ENCODE results near the gene PCBP2.

PCBP2 gene

DNA sequence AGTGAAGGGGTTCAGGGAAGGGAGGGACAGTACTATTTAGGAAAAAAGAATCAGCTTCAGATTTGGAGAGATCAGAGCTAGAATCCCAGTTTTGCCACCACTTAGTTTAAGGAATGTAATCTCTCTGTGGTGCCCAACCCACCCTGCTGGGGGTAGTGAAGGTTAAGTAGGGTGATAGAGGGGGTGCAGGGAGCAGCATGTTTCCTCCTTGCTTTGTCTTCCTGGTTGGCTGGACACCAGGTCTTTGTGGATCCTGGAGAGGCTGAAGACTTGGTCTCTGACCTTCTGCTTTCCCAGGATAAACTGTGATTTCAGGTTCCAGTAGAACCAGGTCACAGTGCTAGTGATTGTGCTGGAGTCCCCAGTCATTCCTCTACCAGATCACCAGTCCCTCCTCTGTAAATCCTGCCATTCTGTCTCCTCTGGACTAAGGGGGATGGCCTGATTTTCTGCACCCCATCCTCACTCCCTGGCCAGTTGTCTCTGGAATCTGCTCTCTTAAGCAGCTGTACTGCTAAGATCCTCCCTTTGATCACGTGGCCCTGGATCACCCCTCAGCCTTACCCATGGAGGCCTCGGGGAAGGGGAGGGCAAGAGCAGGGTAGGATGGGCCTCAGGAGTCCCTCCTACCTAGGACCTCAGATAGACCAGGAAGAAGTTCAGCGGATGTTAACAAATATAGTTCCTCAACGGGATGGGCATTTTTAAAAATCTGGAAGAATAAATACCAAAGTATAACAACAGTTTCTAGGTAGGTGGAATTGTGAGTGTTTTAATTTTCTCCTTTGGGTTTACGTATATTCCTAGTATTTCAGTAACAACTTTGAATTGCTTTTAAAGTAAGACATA lies 44.2 kb downstream of the PCBP2 start:
- no peak for DNase-seq

DNA sequence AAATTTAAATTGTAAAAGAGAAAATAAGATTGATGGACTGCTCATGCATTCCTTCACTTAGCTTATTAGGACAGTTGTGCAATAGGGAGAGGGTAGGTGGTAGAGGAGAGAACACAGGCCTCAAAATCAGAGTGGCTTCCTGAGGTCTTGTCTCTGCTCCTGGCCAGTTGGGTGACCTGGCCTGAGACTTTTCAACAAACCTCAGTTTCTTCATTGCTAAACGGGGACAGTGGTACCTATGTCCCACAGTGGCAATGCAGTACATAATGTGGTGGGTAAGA lies 44.8 kb downstream of the PCBP2 start:
- DNase-seq: no peak

DNA sequence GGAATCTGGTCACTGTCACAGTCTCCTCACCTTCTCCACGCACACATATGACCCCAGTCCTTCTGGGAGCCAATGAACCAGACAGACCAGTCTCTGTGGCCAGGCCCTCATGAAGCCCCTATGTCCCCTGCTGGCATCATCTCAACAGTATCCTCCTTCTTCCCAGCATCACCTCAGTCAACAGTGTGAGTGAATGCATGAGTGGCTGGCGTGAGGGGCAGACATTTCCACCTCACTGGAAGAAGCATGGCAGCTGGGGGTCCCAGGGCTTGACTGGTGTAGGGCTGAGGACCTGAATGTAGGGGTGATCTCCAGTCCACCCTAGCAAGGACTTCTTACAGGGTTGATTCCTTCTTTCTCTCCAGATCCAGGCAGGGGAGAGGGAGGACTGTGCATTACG lies 45.6 kb downstream of the PCBP2 start:
- DNase-seq: no peak

DNA sequence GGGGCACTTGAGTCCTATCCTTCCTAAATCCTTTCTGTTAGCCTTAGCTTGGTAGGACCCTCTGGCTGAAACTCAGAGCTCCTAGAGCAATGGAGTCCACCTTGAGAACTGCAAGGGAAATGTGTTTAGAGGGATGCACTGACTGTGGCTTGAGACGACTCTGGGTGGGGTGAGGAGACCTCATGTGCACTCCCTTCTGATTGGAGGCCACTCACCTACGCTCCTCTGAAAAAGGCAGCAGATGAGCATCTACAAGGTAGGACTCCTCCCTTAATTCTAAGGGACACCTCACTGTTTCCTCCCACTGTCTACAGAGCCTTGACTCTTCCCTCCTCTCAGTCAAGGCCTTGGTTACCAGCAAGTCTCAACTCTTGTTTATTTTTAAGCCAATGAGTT lies 46.3 kb downstream of the PCBP2 start:
- DNase-seq: no peak

DNA sequence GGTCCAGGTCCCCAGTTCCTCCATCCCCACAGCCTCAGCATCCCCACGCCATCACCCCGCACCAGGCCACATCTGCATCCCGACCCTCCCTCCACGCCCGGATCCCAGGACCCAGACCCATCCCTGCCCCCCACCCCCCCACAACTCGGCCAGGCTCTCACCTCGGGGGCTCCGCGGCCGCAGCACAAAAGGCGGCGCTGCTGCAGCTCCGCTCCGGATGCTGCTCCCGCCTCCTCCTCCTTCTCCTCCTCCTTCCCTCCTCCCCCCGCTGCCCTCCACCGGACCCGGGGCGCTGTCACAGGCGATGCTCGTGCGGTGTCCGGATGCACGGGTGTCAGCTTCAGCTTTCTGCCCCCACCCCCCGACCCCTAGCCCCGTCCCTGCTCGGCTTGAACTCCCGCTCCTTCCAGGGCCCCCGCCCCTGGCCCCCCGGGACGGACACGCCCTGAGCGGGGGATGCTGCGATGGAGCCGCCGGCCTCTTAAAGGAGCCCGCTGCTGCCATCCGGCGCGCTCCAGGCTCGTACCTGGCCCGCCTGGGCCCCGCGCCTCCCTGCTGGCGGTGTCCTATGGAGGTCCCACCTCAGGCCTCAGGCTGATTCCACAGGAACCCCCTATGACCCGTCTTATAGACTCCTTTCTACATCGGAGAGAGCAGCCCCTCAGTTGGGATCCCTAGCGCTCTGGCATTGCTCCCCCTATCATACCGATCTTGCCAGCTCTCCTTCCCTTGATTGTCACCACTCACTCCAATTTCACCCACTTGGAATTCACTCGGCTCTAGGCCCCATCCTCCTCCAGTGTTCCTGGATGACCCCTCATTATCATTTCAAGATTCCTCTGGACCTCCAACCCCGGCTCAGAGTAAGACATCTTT lies 47.6 kb downstream of the PCBP2 start, which contains the start of gene MAP3K12:
TSS of gene MAP3K12 (minus strand) at position 193 of the 876 bp plus-strand sequence. CDS start 12,067 bp downstream, outside the sequence.
- DNase-seq: peak; percentile 74

DNA sequence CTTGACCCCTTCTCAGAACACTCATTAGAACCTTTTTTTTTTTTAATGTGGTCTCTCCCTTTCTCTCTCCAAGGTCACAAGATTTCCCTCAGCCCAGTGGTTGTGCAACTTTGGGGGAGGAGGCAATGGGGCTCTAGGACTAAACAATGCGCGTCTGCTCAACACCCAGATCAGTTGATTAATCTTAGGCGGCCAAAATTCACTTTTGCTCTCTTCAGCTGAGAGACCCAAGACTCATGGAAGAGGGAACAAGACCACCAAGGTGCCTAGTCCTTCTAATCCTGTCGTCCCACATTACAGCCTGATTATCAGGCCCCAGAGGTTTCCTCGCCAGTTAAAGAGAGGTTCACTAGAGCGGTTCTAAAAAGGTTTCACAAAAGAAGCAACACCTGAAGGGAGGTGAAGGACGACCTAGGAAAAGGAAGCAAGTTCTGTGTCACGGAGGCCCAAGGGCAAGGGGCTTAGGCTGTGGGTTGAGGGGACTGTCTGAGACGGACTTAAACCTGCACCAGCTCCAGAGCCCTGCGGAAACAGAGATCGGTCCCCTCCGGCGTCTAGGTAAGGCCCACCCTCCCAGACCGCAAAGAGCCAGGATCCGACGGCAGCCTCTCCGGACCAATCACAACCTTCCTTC lies 48.4 kb downstream of the PCBP2 start:
- peak; percentile 29 for DNase-seq

DNA sequence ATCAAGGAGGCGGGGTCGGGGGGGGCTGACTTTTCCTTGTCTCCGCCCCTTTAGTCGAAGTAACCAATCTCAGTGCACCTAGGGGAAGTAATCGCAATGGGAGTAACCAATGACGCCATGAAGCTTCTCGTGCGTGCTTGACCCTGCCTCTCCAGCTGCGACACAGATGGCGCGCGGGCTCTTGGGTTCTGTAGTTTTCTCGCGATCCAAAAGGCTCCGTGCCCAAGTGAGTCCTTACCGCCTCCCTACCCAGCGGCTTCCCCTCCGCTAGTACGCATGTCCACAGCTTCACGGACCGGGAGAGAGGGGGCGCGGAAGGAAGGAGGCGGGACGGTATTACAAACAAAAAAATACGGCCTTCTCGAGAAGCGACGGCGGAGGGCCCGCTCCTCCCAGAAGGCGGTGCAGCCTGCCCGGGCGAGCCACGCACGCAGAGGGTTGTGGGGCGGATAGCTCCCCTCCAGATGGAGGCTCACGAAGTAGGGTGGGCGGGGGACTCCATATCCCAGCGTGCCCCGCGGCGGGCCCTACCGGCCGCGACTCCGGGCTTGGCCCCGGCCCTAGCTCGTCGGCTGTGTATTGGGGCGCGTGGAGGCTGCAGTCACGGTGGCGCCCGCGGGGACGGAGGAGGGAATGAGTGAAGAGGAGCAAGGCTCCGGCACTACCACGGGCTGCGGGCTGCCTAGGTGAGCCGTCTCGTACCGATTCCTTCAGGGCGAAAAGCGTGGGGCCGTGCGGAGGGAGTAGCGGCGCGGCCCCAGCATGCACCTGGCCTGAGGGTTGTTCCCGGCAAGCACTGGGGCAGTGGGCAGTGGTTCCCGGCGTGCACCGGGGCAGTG lies 49.1 kb downstream of the PCBP2 start, which contains the start of gene TARBP2:
TSS of gene TARBP2 (plus strand) at position 508 of the 839 bp plus-strand sequence. CDS start at position 634, 126 bp downstream.
- peak; percentile 100 for DNase-seq

DNA sequence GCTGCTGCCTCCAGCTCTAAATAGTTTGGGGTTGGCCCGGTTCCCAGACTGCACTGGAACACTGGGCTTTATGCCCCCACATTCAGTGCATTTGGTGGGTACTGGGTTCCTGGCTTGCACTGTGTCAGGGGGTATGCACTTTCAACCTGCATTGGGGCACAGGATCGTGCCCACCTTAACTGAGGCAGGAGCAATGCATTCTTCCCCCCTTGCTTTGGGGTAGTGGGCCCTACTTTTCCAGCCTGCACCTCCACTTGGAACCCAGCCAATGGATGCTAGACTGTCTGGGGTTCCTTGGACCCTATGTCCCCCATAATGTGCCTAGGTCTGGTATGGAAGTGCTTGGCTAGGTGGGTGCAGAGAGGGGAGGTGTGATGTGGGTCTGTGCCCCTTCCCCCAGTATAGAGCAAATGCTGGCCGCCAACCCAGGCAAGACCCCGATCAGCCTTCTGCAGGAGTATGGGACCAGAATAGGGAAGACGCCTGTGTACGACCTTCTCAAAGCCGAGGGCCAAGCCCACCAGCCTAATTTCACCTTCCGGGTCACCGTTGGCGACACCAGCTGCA lies 49.8 kb downstream of the PCBP2 start:
- no peak for DNase-seq

DNA sequence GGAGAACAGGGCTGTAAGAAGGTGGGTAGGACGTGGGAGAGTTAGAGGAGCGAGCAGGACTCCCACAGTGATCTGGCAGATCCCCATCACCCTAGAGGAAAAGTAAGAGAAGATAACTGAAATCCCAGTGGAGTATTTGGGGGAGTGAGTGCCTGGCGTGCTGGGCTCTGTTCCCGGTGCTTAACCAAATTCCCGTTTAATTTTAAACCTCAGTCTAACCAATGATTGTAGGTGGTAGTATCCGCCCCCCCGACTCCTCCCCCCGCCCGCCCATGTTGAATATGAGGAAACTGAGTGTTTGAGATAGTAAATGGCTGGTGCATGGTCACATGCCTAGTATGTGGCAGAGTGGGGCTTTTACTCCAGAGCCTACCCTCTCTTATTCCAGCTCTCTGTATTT lies 50.4 kb downstream of the PCBP2 start:
- no peak for DNase-seq

DNA sequence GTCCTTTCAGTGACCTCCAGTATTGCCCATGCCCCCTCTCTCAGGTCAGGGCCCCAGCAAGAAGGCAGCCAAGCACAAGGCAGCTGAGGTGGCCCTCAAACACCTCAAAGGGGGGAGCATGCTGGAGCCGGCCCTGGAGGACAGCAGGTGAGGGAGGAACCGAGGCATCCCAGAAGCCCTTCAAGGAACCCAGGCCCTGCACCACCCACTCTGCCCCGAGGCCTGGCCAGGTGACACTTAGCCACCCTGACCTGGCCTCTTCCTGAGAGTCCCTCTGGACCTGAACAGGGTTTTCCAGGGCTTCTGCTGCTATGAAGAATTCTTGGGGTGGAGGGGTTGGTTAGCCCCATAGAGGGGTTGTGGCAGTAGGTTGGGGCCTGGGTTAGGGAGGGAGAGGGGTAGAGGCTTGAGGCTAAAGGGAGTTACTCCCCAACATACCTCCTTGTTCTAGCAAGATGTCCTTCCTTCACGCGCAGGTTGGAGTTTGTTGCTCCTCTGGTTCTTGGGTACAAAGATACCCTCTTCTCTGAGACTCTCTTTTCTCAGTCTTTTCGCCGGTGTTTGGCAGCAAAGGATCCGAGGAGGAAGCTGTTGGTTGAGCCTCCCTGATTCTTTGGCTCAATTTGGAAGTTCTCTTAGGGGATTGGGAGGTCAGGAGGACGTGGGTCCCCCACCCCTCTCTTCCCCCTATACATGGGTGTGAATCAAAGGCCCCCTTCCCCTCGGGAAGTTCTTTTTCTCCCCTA lies 51.3 kb downstream of the PCBP2 start:
- DNase-seq: no peak

DNA sequence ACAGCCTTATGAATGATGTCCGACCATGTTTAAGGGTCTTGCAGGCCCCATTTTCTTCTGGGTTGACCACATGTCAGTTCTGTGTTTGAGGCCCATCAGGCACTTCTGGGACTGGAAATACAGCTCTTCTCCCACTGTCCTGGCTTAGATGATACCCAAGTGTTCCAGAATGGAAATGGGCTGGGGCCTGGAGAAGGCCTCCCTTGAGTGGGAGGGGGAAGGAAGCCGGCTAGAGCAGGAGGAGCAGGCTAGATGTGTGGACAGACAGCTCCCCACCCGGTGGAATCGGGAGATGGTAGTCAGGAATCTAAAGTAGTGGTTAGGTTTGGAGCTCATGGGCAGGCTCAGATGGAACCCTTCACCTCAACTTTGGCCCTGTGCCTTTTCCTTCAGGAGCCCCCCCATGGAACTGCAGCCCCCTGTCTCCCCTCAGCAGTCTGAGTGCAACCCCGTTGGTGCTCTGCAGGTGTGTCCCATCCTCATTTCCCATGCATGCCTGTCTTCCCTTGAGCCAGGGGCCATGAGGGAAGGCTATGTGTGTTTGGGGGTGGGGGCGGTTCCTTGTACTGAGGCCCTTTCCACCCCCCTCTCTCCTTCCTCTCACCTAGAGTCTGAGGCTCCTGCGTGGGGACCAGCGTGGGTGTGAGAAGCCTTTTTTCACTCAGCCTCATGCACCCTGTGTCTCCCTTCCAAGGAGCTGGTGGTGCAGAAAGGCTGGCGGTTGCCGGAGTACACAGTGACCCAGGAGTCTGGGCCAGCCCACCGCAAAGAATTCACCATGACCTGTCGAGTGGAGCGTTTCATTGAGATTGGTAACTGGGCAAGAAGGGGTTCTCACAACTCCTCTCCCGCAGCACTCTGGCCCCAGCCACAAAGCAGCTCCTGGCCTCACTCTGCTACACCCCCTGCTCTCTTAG lies 52.4 kb downstream of the PCBP2 start:
- DNase-seq: no peak

DNA sequence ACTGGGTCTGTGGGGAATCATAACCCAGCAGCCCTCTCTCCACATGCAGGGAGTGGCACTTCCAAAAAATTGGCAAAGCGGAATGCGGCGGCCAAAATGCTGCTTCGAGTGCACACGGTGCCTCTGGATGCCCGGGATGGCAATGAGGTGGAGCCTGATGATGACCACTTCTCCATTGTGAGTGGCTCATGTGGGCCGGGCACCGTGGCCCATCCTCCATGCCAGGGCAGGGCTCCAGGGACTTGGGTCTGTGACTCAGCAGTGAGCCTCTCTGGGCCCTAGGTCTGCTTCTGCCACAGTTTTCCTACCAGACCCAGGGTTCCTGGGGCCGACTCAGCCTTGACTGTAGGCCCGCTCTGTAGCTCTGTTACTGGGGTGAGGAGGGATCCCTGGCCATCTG lies 53.2 kb downstream of the PCBP2 start:
- no peak for DNase-seq

DNA sequence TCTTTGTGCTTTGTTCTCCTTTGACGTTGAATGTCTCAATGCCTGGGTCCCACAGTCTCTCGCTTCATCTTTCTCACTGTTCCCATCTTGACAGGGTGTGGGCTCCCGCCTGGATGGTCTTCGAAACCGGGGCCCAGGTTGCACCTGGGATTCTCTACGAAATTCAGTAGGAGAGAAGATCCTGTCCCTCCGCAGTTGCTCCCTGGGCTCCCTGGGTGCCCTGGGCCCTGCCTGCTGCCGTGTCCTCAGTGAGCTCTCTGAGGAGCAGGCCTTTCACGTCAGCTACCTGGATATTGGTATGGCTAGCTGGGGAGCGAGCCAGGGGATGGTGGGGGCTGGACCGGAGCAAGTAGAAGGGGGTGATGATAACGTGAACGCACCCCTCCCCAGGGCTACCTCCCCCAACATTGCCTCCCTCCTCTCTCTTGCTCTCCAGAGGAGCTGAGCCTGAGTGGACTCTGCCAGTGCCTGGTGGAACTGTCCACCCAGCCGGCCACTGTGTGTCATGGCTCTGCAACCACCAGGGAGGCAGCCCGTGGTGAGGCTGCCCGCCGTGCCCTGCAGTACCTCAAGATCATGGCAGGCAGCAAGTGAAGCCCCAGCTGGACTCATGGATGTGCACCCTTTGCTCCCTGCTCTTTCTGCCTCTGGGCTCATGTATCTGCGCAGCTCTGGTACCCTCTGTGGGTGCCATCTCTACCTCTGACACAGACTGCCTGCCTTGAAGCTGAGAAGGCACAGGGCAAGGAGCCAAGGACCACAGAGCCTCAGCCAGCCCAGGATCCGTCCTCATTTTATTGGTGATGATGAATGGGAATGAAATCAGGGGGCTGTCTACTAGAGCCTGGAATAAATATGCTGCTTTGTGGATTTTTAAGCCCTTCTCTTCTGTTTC lies 53.9 kb downstream of the PCBP2 start:
- no peak for DNase-seq

DNA sequence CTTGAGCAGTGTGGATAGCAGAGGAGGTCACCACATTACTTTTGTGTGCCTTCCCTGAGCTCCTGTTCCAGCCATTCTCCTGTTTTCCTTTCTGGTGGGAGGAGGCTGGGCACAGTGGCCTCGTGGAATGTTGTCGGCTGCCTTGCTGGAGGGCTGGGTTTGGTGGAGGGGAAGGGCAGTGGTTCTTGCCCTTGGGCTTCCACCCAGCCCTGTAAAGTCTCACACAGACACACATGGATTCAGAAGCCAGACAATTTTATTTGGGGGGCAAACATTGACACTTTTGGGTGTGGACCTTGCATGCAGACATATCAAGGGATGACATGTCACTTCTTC lies 54.5 kb downstream of the PCBP2 start:
- DNase-seq: no peak

DNA sequence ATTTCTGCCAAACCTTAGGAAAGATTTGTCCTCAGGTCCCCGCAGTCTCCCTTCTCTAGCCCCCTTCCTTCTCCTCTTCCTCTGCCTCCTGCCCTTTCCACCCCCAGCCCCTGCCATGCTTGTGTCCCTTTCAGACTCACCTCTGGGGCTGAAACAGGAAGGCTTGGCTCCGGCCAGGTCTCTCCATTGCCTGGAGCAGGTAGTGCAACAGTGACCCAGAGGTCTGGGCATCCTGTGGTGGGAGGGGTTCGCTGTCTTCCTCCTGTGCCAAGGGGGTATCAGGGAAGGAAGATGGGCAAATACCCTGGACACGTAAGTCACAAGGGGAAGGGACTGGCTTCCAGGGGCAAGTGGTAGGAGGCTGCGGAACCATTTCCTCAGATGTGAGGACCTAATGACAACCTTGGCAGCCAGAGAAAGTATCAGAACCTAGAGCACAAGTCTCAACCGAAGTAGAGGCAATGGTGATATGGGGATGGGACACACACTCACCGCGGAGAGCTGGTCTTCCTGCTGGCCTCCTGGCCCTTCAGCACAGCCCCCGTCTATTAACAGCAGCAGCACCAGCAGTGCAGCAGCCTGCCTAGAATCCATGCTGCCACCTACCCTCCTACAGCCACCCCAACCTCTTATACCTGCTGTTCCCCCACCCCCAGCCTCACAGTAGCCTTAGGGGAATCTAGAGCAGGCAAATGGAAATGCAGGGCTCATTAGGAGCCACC lies 55.1 kb downstream of the PCBP2 start, which contains the start of gene NPFF:
TSS of gene NPFF (minus strand) at position 604 of the 722 bp plus-strand sequence. CDS start at position 594, 10 bp downstream.
- no peak for DNase-seq

DNA sequence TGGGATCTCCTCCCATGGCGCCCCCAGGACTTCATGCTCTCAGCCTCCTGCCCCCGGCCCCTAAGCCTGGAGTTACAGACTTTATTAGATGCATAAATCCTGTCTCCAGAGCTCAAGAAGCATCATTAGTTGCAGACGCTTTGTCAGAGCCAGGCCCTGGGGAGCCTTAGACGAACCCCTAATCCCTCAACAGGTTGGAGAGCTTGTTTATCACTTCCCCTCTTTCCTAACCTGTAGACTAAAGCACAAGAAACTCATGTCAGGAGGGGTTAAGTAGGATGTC lies 55.6 kb downstream of the PCBP2 start:
- DNase-seq: no peak

DNA sequence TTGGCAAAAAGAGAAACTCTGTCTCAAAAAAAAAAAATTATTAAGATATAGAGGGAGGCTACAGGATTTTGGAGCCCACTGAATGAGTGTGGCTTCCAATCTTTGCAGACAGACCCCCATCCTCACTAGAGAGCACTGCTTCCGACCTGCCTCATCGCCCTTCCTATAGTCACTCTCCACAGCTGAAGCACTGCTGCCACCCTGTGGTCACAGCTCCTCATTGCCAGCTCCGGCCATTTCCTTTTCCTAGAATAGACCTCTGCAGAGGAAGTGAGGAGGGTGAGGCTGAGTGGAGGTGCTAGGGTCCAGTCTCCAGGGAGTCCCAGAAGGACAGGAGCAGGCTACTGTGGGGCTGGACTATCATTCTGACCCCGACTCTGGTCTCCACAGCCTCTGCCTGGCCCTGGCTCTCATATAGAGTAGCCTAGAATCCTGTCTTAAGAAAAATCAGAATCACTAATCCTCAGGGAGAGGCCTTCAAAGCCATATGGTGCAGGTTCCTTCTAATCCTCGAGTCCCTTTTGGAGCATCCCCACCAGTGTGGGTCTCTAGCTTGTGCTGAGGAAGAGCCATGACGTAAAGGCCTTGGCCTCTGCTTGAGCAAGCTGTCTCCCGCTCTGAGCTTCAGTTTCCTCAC lies 56.8 kb downstream of the PCBP2 start:
- DNase-seq: peak; percentile 78

DNA sequence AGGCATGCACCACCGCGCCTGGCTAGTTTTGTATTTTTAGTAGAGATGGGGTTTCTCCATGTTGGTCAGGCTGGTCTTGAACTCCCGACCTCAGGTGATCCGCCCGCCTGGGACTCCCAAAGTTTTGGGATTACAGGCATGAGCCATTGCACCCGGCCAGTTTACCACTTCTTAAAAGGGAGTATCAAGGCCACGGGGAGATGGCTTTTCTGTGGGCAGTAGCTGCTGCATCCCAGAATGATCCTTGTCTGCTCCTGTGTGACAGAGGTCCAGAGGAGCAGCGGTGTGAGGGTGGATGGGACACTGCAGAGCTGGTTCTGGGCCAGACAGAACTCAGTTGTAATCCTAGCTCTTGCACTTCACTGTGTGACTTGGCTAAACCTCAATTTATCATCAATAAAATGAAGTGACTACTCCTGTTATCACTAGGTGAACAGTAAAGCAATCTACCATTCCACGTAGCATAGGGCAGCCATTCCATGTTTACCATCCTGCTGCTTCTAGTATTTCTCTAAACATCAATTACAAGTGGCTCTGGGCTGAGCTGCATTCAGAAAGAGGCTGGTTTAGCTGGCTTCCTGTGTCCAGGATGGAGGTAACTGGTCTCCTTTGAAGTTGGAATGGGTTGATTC lies 58.4 kb downstream of the PCBP2 start:
- no peak for DNase-seq
